Left colon (tissue), 2 donors: Measurements from ENCODE around the gene TXNL1. TPM values are rescaled to one million over a fixed set of nuclear protein-coding genes. Genes with fewer than 3 reads are reported as not detected.
"Not testable (repeated sequence)": the region's sequence is repeated elsewhere in the genome, so short reads cannot be mapped to it uniquely, and the experiment has no call there.

ENCODE experiments used
- ATAC-seq: fragments of 200-7000 bp; cut with Tn5 transposase; one replicate; pipeline ENCODE4 v1.9.1; 2020; ENCODE audit warnings: mild to moderate bottlenecking, moderate library complexity
- DNase-seq, 2 donors: peaks; one replicate each; pipeline ENCODE4 v3.0.0-alpha.2; 2020
- intact Hi-C, 2 donors: fragments of 100-400 bp; cut with DNase I in 1 of 2; cut with micrococcal nuclease in 1 of 2; formaldehyde crosslinking; loops; one replicate each; pipeline versions ENCODE4 v1.11.2 to v1.14.0; 2022; cut with DNase I, micrococcal nuclease
- long read RNA-seq: library from polyadenylated mRNA; unstranded; transcript quantifications from one replicate; pipeline ENCODE4 v2.0.0, GENCODE V29; 2021
- total RNA-seq, 2 donors: library from RNA; stranded (reverse); fragmentation: NEBNext Ultra II Directional; extraction: Animal tissue kit (Norgen Biotek cat#: 25700); gene quantifications; one replicate each; pipeline ENCODE4 v1.2.1, GENCODE V29; 2021
- donor health status: DM: no; HTN: no; CAD: no.
- donor health status: DM: yes; HTN: yes; CAD: no.

Gene TXNL1
- total RNA-seq, result 10 to 100 TPM; 50.3 to 53.3 TPM
- long read RNA-seq, full-length matches to known transcripts, result 59 of 65 reads
- long read RNA-seq, partial matches to known transcripts, result 1 of 65 reads
- long read RNA-seq, other reads (novel, unspliced or antisense), result 5 of 65 reads

- intact Hi-C loops, result no loop called here
- ATAC-seq, result peak; percentile 97
- peak; percentile 100 for DNase-seq
These were observed at the start of gene TXNL1 for GRCh38 chr18:56638232-56639103. TSS of gene TXNL1 (minus strand) at chr18:56638592. CDS start at chr18:56638440, 152 bp downstream.

- intact Hi-C loops, result no loop called here
- DNase-seq (no peak), ATAC-seq (no peak)
These were observed 45.9 kb upstream of the TXNL1 start for GRCh38 chr18:56684277-56684676.

GRCh38 chr18:56678836-56679565, 40.6 kb upstream of the TXNL1 start:
- intact Hi-C loops, result no loop called here
- peak in 1 of 2 donors; percentile 12 for DNase-seq
- peak; percentile 89 for ATAC-seq

- DNase-seq, result no peak
- intact Hi-C loops, result no loop called here
- no peak for ATAC-seq
These were observed 38.2 kb upstream of the TXNL1 start for GRCh38 chr18:56676639-56677038.

- ATAC-seq (no peak), DNase-seq (no peak)
- intact Hi-C loops, result no loop called here
These were observed 34.6 kb upstream of the TXNL1 start for GRCh38 chr18:56672981-56673380.

- intact Hi-C loops, result no loop called here
These were observed 34.0 kb upstream of the TXNL1 start for GRCh38 chr18:56672391-56672790.

GRCh38 chr18:56662902-56663301, 24.5 kb upstream of the TXNL1 start:
- ATAC-seq, result peak; percentile 31
- intact Hi-C loops, result no loop called here
- no peak for DNase-seq

More at GRCh38 chr18:56672391-56672790, 34.0 kb upstream of the TXNL1 start:
- ATAC-seq (no peak), DNase-seq (no peak)

GRCh38 chr18:56662502-56662901, 24.1 kb upstream of the TXNL1 start:
- DNase-seq (no peak), ATAC-seq (peak; percentile 51)
- intact Hi-C loops, result no loop called here

- DNase-seq (no peak), ATAC-seq (peak; percentile 42)
- intact Hi-C loops, result no loop called here
These were observed 23.6 kb upstream of the TXNL1 start for GRCh38 chr18:56662063-56662408.

GRCh38 chr18:56661360-56662062, 23.1 kb upstream of the TXNL1 start:
- intact Hi-C loops, result no loop called here
- DNase-seq (no peak), ATAC-seq (peak; percentile 92)

- DNase-seq (no peak), ATAC-seq (no peak)
- intact Hi-C loops, result no loop called here
These were observed 22.3 kb upstream of the TXNL1 start for GRCh38 chr18:56660655-56661054.

GRCh38 chr18:56659111-56659510, 20.7 kb upstream of the TXNL1 start:
- ATAC-seq, result no peak
- no peak for DNase-seq
- intact Hi-C loops, result no loop called here

GRCh38 chr18:56658261-56658660, 19.9 kb upstream of the TXNL1 start:
- intact Hi-C loops, result no loop called here
- no peak for DNase-seq
- no peak for ATAC-seq

- intact Hi-C loops, DNase-seq, ATAC-seq: not testable (repeated sequence)
These were observed 15.9 kb upstream of the TXNL1 start for GRCh38 chr18:56654280-56654679.

GRCh38 chr18:56652802-56653201, 14.4 kb upstream of the TXNL1 start:
- intact Hi-C loops, result no loop called here
- DNase-seq (no peak), ATAC-seq (no peak)

GRCh38 chr18:56651771-56652092, 13.3 kb upstream of the TXNL1 start:
- ATAC-seq, result peak; percentile 17
- intact Hi-C loops, result no loop called here
- DNase-seq, result no peak

- DNase-seq (peak; percentile 96 to 99), ATAC-seq (peak; percentile 96)
- intact Hi-C loops, result no loop called here
These were observed 12.8 kb upstream of the TXNL1 start, which contains the start of gene WDR7 for GRCh38 chr18:56650944-56651770. TSS of gene WDR7 (plus strand) at chr18:56651359. CDS start at chr18:56672516, 21,157 bp downstream.

GRCh38 chr18:56649996-56650395, 11.6 kb upstream of the TXNL1 start:
- no peak for DNase-seq
- ATAC-seq, result no peak
- intact Hi-C loops, result no loop called here
